SU-DHL-6 (cell line): Measurements from ENCODE around the gene APLP1.

Experiments
- H2AFZ ChIP-seq: fragments of 200-600 bp; sonication (generic); 2 replicates; pipeline ENCODE4 v1.6.1; 2014; ENCODE audit warnings: low read depth, mild to moderate bottlenecking, moderate library complexity, mixed read lengths, antibody characterized with exemption, low read length; ENCODE audit not compliant: severe bottlenecking
- H3F3A ChIP-seq: fragments of 200-600 bp; shearing (Covaris generic); 2 replicates; pipeline ENCODE4 v1.6.0; 2016; ENCODE audit warnings: antibody characterized with exemption, mild to moderate bottlenecking; ENCODE audit not compliant: insufficient read depth
- H3K27ac ChIP-seq: fragments of 200-600 bp; sonication (generic); 2 replicates; pipeline ENCODE4 v1.5.1; 2016; ENCODE audit warnings: low read depth, mild to moderate bottlenecking, low read length, moderate library complexity, mixed read lengths
- H3K27me3 ChIP-seq: fragments of 200-600 bp; sonication (generic), shearing (Covaris generic); 2 replicates; pipeline ENCODE4 v1.6.0; 2014; ENCODE audit warnings: mild to moderate bottlenecking, low read length
- H3K36me3 ChIP-seq: fragments of 200-600 bp; sonication (generic); 2 replicates; pipeline ENCODE4 v1.6.1; 2014; ENCODE audit warnings: mild to moderate bottlenecking, low read length, mixed read lengths
- H3K4me2 ChIP-seq: fragments of 300-600, 200-600 bp; shearing (Covaris generic), sonication (generic); 2 replicates; pipeline ENCODE4 v1.6.0; 2014; ENCODE audit warnings: low read length, low read depth, mild to moderate bottlenecking; ENCODE audit not compliant: poor library complexity, severe bottlenecking
- H3K4me3 ChIP-seq: fragments of 200-600 bp; sonication (generic); 2 replicates; pipeline ENCODE4 v1.5.1; 2014; ENCODE audit warnings: antibody characterized with exemption, low read length, mild to moderate bottlenecking, mixed read lengths; ENCODE audit not compliant: insufficient read depth, poor library complexity, severe bottlenecking
- H3K79me2 ChIP-seq: fragments of 200-600 bp; sonication (generic); 2 replicates; pipeline ENCODE4 v1.6.1; 2014; ENCODE audit warnings: mild to moderate bottlenecking, low read length, moderate library complexity; ENCODE audit not compliant: insufficient read depth
- H3K9ac ChIP-seq: fragments of 200-600 bp; sonication (generic); 2 replicates; pipeline ENCODE4 v1.7.0; 2014; ENCODE audit warnings: mild to moderate bottlenecking, low read length
- H3K9me2 ChIP-seq: fragments of 200-600 bp; sonication (generic); replicated peaks from 2 replicates; pipeline ENCODE4 v1.6.1; 2014; ENCODE audit warnings: low read length; ENCODE audit not compliant: insufficient read depth
- H3K9me3 ChIP-seq: fragments of 200-600 bp; sonication (generic); 2 replicates; pipeline ENCODE4 v1.6.1; 2014; ENCODE audit warnings: low read length, mixed read lengths; ENCODE audit not compliant: insufficient read depth
- H4K20me1 ChIP-seq: fragments of 200-600 bp; sonication (generic); 2 replicates; pipeline ENCODE4 v1.6.1; 2014; ENCODE audit warnings: low read depth, mild to moderate bottlenecking, antibody characterized with exemption, low read length, moderate library complexity, mixed read lengths
- CTCF ChIP-seq: fragments of 200-600 bp; sonication (generic); IDR thresholded peaks from one replicate; pipeline ENCODE4 v1.5.1; 2017; ENCODE audit warnings: antibody characterized with exemption, mild to moderate bottlenecking, low read length, moderate library complexity; ENCODE audit not compliant: insufficient read depth, poor library complexity, severe bottlenecking
- EZH2phosphoT487 ChIP-seq: fragments of 200-600 bp; sonication (generic), shearing (Covaris generic); conservative IDR thresholded peaks from 2 replicates; pipeline ENCODE4 v1.6.1; 2018; ENCODE audit warnings: mild to moderate bottlenecking, antibody characterized with exemption, low read length, moderate library complexity, mixed read lengths

Gene APLP1

GRCh38 chr19:35879068-35879467 lies 10.7 kb downstream of the APLP1 start:
- no peaks in the 10 kb centered on the region for H3K9me2 ChIP-seq
- H3K79me2 ChIP-seq, result no peaks in the 10 kb centered on the region
- no peak overlapping the region for H3K27ac ChIP-seq
- no peaks in the 10 kb centered on the region for H4K20me1 ChIP-seq
- no peak overlapping the region for H3K9ac ChIP-seq
- H3K4me2 ChIP-seq, result no peak overlapping the region
- H3K4me3 ChIP-seq, result no peak overlapping the region
- no peaks in the 10 kb centered on the region for H3K36me3 ChIP-seq
- TF ChIP-seq CTCF (no peak), EZH2phosphoT487 (no peak)
- H2AFZ ChIP-seq, result no peak overlapping the region
- no peaks in the 10 kb centered on the region for H3K9me3 ChIP-seq
- H3K27me3 ChIP-seq, result no peaks in the 10 kb centered on the region
- H3F3A ChIP-seq, result peaks cover 14% of the 10 kb centered on the region; the same call in 1 of the 2 replicates

GRCh38 chr19:35879770-35880317 lies 11.5 kb downstream of the APLP1 start:
- H4K20me1 ChIP-seq, result no peaks in the 10 kb centered on the region
- H3K27ac ChIP-seq, result no peak overlapping the region
- no peak overlapping the region for H2AFZ ChIP-seq
- H3K27me3 ChIP-seq, result no peaks in the 10 kb centered on the region
- H3K9me2 ChIP-seq, result no peaks in the 10 kb centered on the region
- H3K79me2 ChIP-seq, result no peaks in the 10 kb centered on the region
- TF ChIP-seq CTCF, result no peak
- no peak for TF ChIP-seq EZH2phosphoT487
- no peak overlapping the region for H3K4me2 ChIP-seq
- no peak overlapping the region for H3K4me3 ChIP-seq
- H3K36me3 ChIP-seq, result no peaks in the 10 kb centered on the region
- H3F3A ChIP-seq, result peaks cover 20% of the 10 kb centered on the region; the same call in 1 of the 2 replicates
- H3K9me3 ChIP-seq, result no peaks in the 10 kb centered on the region
- no peak overlapping the region for H3K9ac ChIP-seq

GRCh38 chr19:35882114-35882832 lies 13.9 kb downstream of the APLP1 start:
- TF ChIP-seq CTCF (peak; percentile 19), EZH2phosphoT487 (no peak)
- no peaks in the 10 kb centered on the region for H3K9me3 ChIP-seq
- no peak overlapping the region for H3K4me3 ChIP-seq
- H3K9me2 ChIP-seq, result no peaks in the 10 kb centered on the region
- peaks cover 27% of the 10 kb centered on the region; the same call in 1 of the 2 replicates for H3F3A ChIP-seq
- H2AFZ ChIP-seq, result peak overlapping the region; percentile 69
- peak overlapping the region; percentile 14; the same call in 1 of the 2 replicates for H3K27ac ChIP-seq
- no peaks in the 10 kb centered on the region for H4K20me1 ChIP-seq
- H3K9ac ChIP-seq, result peak overlapping the region; percentile 2; the same call in 1 of the 2 replicates
- H3K4me2 ChIP-seq, result peak overlapping the region; percentile 27
- H3K79me2 ChIP-seq, result no peaks in the 10 kb centered on the region
- H3K36me3 ChIP-seq, result no peaks in the 10 kb centered on the region
- H3K27me3 ChIP-seq, result no peaks in the 10 kb centered on the region
